IMR-90 (cell line): ENCODE results near the gene GLRX3. TPM values are rescaled to one million over a fixed set of nuclear protein-coding genes. Genes with fewer than 3 reads are reported as not detected.

ENCODE experiments used
- ATAC-seq: fragments of 200-7000 bp; cut with Tn5 transposase; 2 replicates; pipeline ENCODE4 v1.9.1; 2020; ENCODE audit warnings: low read depth, mild to moderate bottlenecking, moderate library complexity
- BruUV-seq: library from RNA; stranded (reverse); fragments of 400-500 nt; replicated peaks from 2 replicates; lab custom pipeline; 2021; lab: Mats Ljungman, UMichigan
- CTCF ChIA-PET: fragments of 300-600 bp; formaldehyde crosslinking; extraction: SDS; loops from one replicate; lab custom pipeline; 2021; ENCODE audit warnings: antibody characterized with exemption; lab: Yijun Ruan, JAX
- POLR2A ChIA-PET: fragments of 300-600 bp; sonication (Branson Sonifier 250); formaldehyde crosslinking; loops from one replicate; lab custom pipeline; 2022; ENCODE audit warnings: antibody characterized with exemption; ENCODE audit not compliant: unreplicated experiment; lab: Charles Lee
- DNase-seq: peaks from one replicate; pipeline ENCODE4 v3.0.0; 2013
- H2AFZ ChIP-seq: replicated peaks from 2 replicates; pipeline ENCODE3; 2013; ENCODE audit warnings: low read length, mild to moderate bottlenecking; ENCODE audit not compliant: poor library complexity
- H2AK5ac ChIP-seq: 2 replicates; pipeline ENCODE4 v1.6.1; 2013; ENCODE audit warnings: low read depth, low read length, inconsistent platforms
- H2AK9ac ChIP-seq: replicated peaks from 2 replicates; pipeline ENCODE3; 2013; ENCODE audit warnings: mild to moderate bottlenecking, low read depth, low read length, moderate library complexity; ENCODE audit not compliant: poor library complexity
- H2BK120ac ChIP-seq: 2 replicates; pipeline ENCODE4 v1.6.1; 2013; ENCODE audit warnings: low read depth, low read length, inconsistent platforms
- H2BK15ac ChIP-seq: 3 replicates; pipeline ENCODE4 v1.6.1; 2013; ENCODE audit warnings: low read depth, low read length, inconsistent platforms
- H2BK20ac ChIP-seq: 2 replicates; pipeline ENCODE4 v1.6.1; 2013; ENCODE audit warnings: low read depth, mild to moderate bottlenecking, inconsistent platforms, low read length, moderate library complexity
- H2BK5ac ChIP-seq: 2 replicates; pipeline ENCODE4 v1.6.1; 2013; ENCODE audit warnings: mild to moderate bottlenecking, low read depth, low read length, inconsistent platforms; ENCODE audit not compliant: poor library complexity, severe bottlenecking
- H3K14ac ChIP-seq: replicated peaks from 2 replicates; pipeline ENCODE4 v1.6.1; 2013; ENCODE audit warnings: low read depth, low read length, inconsistent platforms
- H3K18ac ChIP-seq: 2 replicates; pipeline ENCODE4 v1.6.1; 2013; ENCODE audit warnings: low read depth, low read length, control low read depth
- H3K23ac ChIP-seq: 2 replicates; pipeline ENCODE4 v1.6.1; 2013; ENCODE audit warnings: low read depth, low read length, inconsistent platforms
- H3K27ac ChIP-seq: 2 replicates; pipeline ENCODE4 v1.5.1; 2013; ENCODE audit warnings: mild to moderate bottlenecking, control low read depth, low read length; ENCODE audit not compliant: insufficient read depth
- H3K27me3 ChIP-seq: 2 replicates; pipeline ENCODE4 v1.6.1; 2013; ENCODE audit warnings: low read length; ENCODE audit not compliant: control insufficient read depth, insufficient read depth
- H3K36me3 ChIP-seq: 2 replicates; pipeline ENCODE4 v1.6.1; 2013; ENCODE audit warnings: low read length, mixed read lengths; ENCODE audit not compliant: control insufficient read depth, insufficient read depth
- H3K4ac ChIP-seq: 2 replicates; pipeline ENCODE4 v1.6.1; 2013; ENCODE audit warnings: low read depth, low read length, inconsistent platforms
- H3K4me1 ChIP-seq: 2 replicates; pipeline ENCODE4 v1.6.1; 2013; ENCODE audit warnings: low read length, mixed read lengths; ENCODE audit not compliant: control insufficient read depth, insufficient read depth
- H3K4me2 ChIP-seq: 2 replicates; pipeline ENCODE4 v1.6.1; 2013; ENCODE audit warnings: low read depth, mild to moderate bottlenecking, control low read depth, low read length, moderate library complexity
- H3K4me3 ChIP-seq: 2 replicates; pipeline ENCODE4 v1.5.1; 2013; ENCODE audit warnings: low read depth, mild to moderate bottlenecking, control low read depth, low read length, moderate library complexity; ENCODE audit not compliant: insufficient read depth
- H3K56ac ChIP-seq: 2 replicates; pipeline ENCODE4 v1.6.1; 2013; ENCODE audit warnings: low read length, inconsistent platforms; ENCODE audit not compliant: insufficient read depth; ENCODE audit errors: extremely low read depth
- H3K79me1 ChIP-seq, 2 experiments: 2 replicates each; pipeline ENCODE4 v1.6.1; 2013; ENCODE audit warnings: low read length in 2 of 2, inconsistent platforms in 1 of 2, low read depth in 1 of 2
- H3K9ac ChIP-seq: 2 replicates; pipeline ENCODE4 v1.6.1; 2013; ENCODE audit warnings: low read depth, low read length, control low read depth
- H3K9me1 ChIP-seq: 2 replicates; pipeline ENCODE4 v1.6.1; 2013; ENCODE audit warnings: low read length, inconsistent platforms; ENCODE audit not compliant: insufficient read depth
- H3K9me3 ChIP-seq: 2 replicates; pipeline ENCODE4 v1.6.1; 2013; ENCODE audit warnings: low read length; ENCODE audit not compliant: control insufficient read depth, insufficient read depth
- H4K20me1 ChIP-seq: 2 replicates; pipeline ENCODE4 v1.6.1; 2013; ENCODE audit warnings: low read length, inconsistent platforms; ENCODE audit not compliant: insufficient read depth
- H4K5ac ChIP-seq: 2 replicates; pipeline ENCODE4 v1.6.1; 2013; ENCODE audit warnings: mild to moderate bottlenecking, low read depth, low read length, control low read depth
- H4K8ac ChIP-seq, 2 experiments: 2 replicates each; pipeline ENCODE4 v1.6.1; 2013; ENCODE audit warnings: low read depth in 2 of 2, low read length in 2 of 2, control low read depth in 1 of 2, inconsistent platforms in 1 of 2
- H4K91ac ChIP-seq: 2 replicates; pipeline ENCODE4 v1.6.1; 2013; ENCODE audit warnings: low read depth, low read length, inconsistent platforms; ENCODE audit not compliant: insufficient read depth
- BHLHE40 ChIP-seq: fragments of 150-350 bp; IDR thresholded peaks from 2 replicates; pipeline ENCODE4 v1.6.1; 2016; ENCODE audit warnings: mild to moderate bottlenecking, low read depth, low read length
- CEBPB ChIP-seq: IDR thresholded peaks from 2 replicates; pipeline ENCODE4 v1.6.1; 2012; ENCODE audit warnings: low read depth, low read length, improper control_type of control experiment
- CHD1 ChIP-seq: IDR thresholded peaks from 2 replicates; pipeline ENCODE4 v1.6.1; 2012; ENCODE audit warnings: low read depth, low read length, improper control_type of control experiment
- FOS ChIP-seq: fragments of 150-350 bp; IDR thresholded peaks from 2 replicates; pipeline ENCODE4 v1.6.1; 2016; ENCODE audit warnings: low read depth, low read length
- MAFK ChIP-seq: IDR thresholded peaks from 2 replicates; pipeline ENCODE4 v1.6.1; 2012; ENCODE audit warnings: low read depth, low read length, improper control_type of control experiment
- MXI1 ChIP-seq: IDR thresholded peaks from 2 replicates; pipeline ENCODE4 v1.6.1; 2012; ENCODE audit warnings: low read depth, mild to moderate bottlenecking, low read length, moderate library complexity, borderline replicate concordance
- NFE2L2 ChIP-seq: fragments of 150-350 bp; IDR thresholded peaks from 2 replicates; pipeline ENCODE4 v1.6.1; 2016; ENCODE audit warnings: low read depth, mild to moderate bottlenecking, low read length
- RAD21 ChIP-seq: IDR thresholded peaks from 2 replicates; pipeline ENCODE4 v1.6.1; 2012; ENCODE audit warnings: low read length, improper control_type of control experiment
- RCOR1 ChIP-seq: IDR thresholded peaks from 2 replicates; pipeline ENCODE4 v1.6.1; 2012; ENCODE audit warnings: mild to moderate bottlenecking, low read length, improper control_type of control experiment; ENCODE audit not compliant: insufficient replicate concordance
- RFX5 ChIP-seq: IDR thresholded peaks from 2 replicates; pipeline ENCODE4 v1.8.0; 2012; ENCODE audit warnings: low read depth, mild to moderate bottlenecking, low read length, moderate library complexity
- SMC3 ChIP-seq: fragments of 150-350 bp; IDR thresholded peaks from 2 replicates; pipeline ENCODE4 v1.6.1; 2016; ENCODE audit warnings: low read depth, mild to moderate bottlenecking, antibody characterized with exemption, low read length, moderate library complexity
- WGBS, 2 experiments: methylation state at CpG; one replicate each; pipeline versions ENCODE4 v1.1.5 to v1.1.7; 2013; ENCODE audit warnings: missing lambda C conversion rate in 2 of 2; ENCODE audit not compliant: insufficient read length in 1 of 2; ENCODE audit errors: extremely low coverage in 2 of 2; 5-methylcytosine and 5-hydroxymethylcytosine counted together
- dilution Hi-C: fragments of 300-500 bp; cut with HindIII; formaldehyde crosslinking; loops from one replicate; pipeline ENCODE4 v1.14.3; 2018; ENCODE audit warnings: low sequenced_read_pairs; ENCODE audit not compliant: unreplicated experiment
- in situ Hi-C: fragments of 300-500 bp; cut with MboI; formaldehyde crosslinking; loops from 3 replicates; pipeline ENCODE4 v1.14.3; 2019; ENCODE audit warnings: low sequenced_read_pairs, inconsistent platforms, mixed read lengths
- intact Hi-C: fragments of 100-400 bp; cut with micrococcal nuclease; formaldehyde crosslinking; loops from 2 replicates; pipeline ENCODE4 v1.10.0; 2022
- polyA plus RNA-seq, 3 experiments: library from polyadenylated mRNA; depleted of rRNA; stranded (reverse); fragments of >200 nt; gene quantifications; 2 replicates each; pipeline ENCODE4 v1.2.3, GENCODE V29; 2012; ENCODE audit warnings: low replicate concordance in 1 of 3
- total RNA-seq: library from RNA; depleted of rRNA; stranded (reverse); fragments of >200 nt; gene quantifications from 2 replicates; pipeline ENCODE4 v1.2.3, GENCODE V29; 2012
- TF ChIP-seq, protein P1 (sequence below): conservative IDR thresholded peaks from 2 replicates; pipeline ENCODE4 v1.5.1; 2012; ENCODE audit warnings: mild to moderate bottlenecking, low read depth, low read length, improper control_type of control experiment
- TF ChIP-seq, protein P2 (sequence below): fragments of 150-350 bp; IDR thresholded peaks from 2 replicates; pipeline ENCODE4 v1.6.1; 2016; ENCODE audit warnings: low read depth, mild to moderate bottlenecking, low read length, moderate library complexity, borderline replicate concordance

Gene GLRX3
- total and polyA plus RNA-seq, 2 of the 4 experiments (the other 2 are of a cell fraction), result 78.7 to 81.7 TPM

DNA sequence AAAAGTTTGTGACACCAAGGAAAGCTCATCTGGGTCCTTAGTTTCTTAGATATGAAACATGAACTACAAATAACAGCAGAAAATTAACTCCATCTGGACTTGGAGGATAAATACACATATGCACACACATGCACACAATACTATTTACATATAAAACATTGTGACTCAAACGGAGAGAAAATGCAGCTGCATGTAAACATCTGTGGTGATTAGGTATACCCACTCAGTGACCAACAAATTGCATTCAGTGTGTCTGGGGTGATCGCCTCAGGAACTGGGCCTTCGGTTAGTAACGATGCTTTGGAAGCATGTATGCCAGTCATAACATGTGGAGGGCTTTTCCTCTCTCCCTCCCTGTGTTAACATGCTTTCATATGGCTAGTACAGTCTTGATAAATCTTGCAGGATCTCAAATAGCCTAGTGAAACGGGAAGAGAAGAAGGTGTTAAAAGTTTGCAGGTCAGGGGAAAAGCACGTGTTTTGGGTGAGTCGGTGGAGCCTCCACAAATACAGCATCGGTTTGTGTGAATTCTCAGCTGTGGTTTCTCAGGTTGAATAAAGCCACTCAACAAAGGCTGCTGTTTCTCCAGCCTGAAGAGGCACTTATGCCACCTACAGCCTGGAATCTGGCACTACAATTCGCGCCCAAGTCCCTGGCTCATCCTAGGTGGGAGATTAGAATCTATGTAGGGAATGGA is 8.7 kb upstream of the GLRX3 start (continued):
- TF ChIP-seq RCOR1, result no peak

DNA sequence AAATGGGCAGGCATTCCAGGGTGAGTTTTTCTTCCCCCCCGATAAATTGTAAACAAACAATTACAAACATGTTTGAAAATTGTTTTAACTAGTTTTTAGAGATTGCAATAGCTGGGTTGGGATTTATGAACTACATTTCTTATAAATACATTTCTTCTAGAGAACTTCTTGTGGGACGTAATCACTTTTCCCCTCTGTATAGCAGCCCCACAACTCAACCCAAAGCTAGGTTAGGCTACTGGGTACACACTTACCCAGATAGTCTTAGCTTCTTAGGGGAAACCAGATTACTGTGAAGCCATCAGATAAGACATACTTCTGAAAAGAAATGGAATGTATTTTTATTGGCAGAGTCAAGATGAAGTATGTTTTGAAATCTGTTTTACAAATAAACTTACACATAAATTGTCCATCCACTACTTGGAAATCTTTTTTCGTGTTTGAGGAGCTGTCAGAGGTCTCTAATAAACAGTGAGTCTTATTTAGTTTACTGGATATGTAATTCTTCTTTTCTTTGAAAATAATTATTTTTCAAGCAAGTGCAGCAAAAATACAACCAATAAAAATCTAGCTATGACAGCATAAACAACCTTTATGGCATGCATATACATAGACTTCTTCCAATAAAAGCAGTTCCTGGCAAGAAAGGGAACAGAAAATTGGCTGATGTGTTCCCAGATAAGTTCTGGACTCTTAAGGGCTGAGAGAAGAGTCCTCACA is 8.0 kb upstream of the GLRX3 start:
- Histone ChIP-seq H2BK120ac (no peak overlapping the region), H2BK20ac (no peak overlapping the region), H4K8ac (no peak overlapping the region), H3K9ac (no peak overlapping the region), H4K5ac (no peak overlapping the region), H3K14ac (no peak overlapping the region), H3K4ac (no peak overlapping the region), H4K91ac (no peak overlapping the region), H3K4me1 (peaks cover 2% of the 10 kb centered on the region; the same call in 1 of the 2 replicates), H2BK5ac (no peak overlapping the region), H2AK5ac (no peak overlapping the region), H2AFZ (peak overlapping the region; percentile 4), H3K9me1 (no peaks in the 10 kb centered on the region), H3K18ac (no peak overlapping the region), H3K4me2 (no peak overlapping the region), H3K9me3 (no peaks in the 10 kb centered on the region), H3K4me3 (no peak overlapping the region), H3K56ac (no peak overlapping the region), H3K79me1 (no peaks in the 10 kb centered on the region), H3K36me3 (no peaks in the 10 kb centered on the region), H3K27me3 (peaks cover 8% of the 10 kb centered on the region; the same call in 1 of the 2 replicates), H2BK15ac (no peak overlapping the region), H3K23ac (no peak overlapping the region), H2AK9ac (no peak overlapping the region), H4K20me1 (no peaks in the 10 kb centered on the region), H3K27ac (no peak overlapping the region)
- intact Hi-C loops (loop anchor here (5.0 kb wide), 2 partner anchors 1866 to 1916 kb away; no protein-coding TSS in a partner anchor), in situ Hi-C loops (no loop called here), dilution Hi-C loops (no loop called here)
- CTCF ChIA-PET, result interaction anchor here (0.6 to 2.0 kb wide), 7 partner anchors 11 to 724 kb away, joined by 3 to 10 read pairs (median 3); partner anchors contain the start of gene C10orf143
- ATAC-seq (peak; percentile 35), DNase-seq (no peak)
- POLR2A ChIA-PET, result no interaction called here
- no TSS peak for BruUV-seq
- WGBS, 2 experiments, result no CpG with 5 or more reads among the region's 3 CpGs
- TF ChIP-seq FOS (no peak), CHD1 (no peak), SMC3 (no peak), BHLHE40 (no peak), RFX5 (no peak), RCOR1 (no peak), MXI1 (no peak), RAD21 (no peak), NFE2L2 (no peak), CEBPB (no peak), MAFK (no peak)
- TF ChIP-seq, protein P1, sequence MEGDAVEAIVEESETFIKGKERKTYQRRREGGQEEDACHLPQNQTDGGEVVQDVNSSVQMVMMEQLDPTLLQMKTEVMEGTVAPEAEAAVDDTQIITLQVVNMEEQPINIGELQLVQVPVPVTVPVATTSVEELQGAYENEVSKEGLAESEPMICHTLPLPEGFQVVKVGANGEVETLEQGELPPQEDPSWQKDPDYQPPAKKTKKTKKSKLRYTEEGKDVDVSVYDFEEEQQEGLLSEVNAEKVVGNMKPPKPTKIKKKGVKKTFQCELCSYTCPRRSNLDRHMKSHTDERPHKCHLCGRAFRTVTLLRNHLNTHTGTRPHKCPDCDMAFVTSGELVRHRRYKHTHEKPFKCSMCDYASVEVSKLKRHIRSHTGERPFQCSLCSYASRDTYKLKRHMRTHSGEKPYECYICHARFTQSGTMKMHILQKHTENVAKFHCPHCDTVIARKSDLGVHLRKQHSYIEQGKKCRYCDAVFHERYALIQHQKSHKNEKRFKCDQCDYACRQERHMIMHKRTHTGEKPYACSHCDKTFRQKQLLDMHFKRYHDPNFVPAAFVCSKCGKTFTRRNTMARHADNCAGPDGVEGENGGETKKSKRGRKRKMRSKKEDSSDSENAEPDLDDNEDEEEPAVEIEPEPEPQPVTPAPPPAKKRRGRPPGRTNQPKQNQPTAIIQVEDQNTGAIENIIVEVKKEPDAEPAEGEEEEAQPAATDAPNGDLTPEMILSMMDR, result no peak
- TF ChIP-seq, protein P2, sequence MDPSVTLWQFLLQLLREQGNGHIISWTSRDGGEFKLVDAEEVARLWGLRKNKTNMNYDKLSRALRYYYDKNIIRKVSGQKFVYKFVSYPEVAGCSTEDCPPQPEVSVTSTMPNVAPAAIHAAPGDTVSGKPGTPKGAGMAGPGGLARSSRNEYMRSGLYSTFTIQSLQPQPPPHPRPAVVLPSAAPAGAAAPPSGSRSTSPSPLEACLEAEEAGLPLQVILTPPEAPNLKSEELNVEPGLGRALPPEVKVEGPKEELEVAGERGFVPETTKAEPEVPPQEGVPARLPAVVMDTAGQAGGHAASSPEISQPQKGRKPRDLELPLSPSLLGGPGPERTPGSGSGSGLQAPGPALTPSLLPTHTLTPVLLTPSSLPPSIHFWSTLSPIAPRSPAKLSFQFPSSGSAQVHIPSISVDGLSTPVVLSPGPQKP, result no peak
